GM08714 (cell line): ENCODE data around the gene PAPSS2.
"Not testable (repeated sequence)": the region's sequence is repeated elsewhere in the genome, so short reads cannot be mapped to it uniquely, and the experiment has no call there.

Source experiments
- H3K4me3 ChIP-seq: fragments of 200-500 bp; sonication (Bioruptor generic); 2 replicates; pipeline ENCODE4 v1.5.1; 2014; ENCODE audit warnings: mild to moderate bottlenecking, low read length, inconsistent platforms
- ZNF274 ChIP-seq: IDR thresholded peaks from 2 replicates; pipeline ENCODE4 v1.6.1; 2012; ENCODE audit warnings: mild to moderate bottlenecking, low read depth, low read length

PAPSS2 gene

GRCh38 chr10:87632454-87632853 is 27.2 kb upstream of the PAPSS2 start:
- H3K4me3 ChIP-seq, result no peak overlapping the region
- no peak for TF ChIP-seq ZNF274

GRCh38 chr10:87634311-87634710 is 25.4 kb upstream of the PAPSS2 start:
- no peak for TF ChIP-seq ZNF274
- H3K4me3 ChIP-seq, result no peak overlapping the region

GRCh38 chr10:87635498-87636312 is 24.0 kb upstream of the PAPSS2 start:
- no peak overlapping the region for H3K4me3 ChIP-seq

GRCh38 chr10:87636313-87636915 is 23.3 kb upstream of the PAPSS2 start:
- TF ChIP-seq ZNF274, result no peak
- H3K4me3 ChIP-seq, result no peak overlapping the region

More at GRCh38 chr10:87635498-87636312, 24.0 kb upstream of the PAPSS2 start:
- TF ChIP-seq ZNF274, result no peak

GRCh38 chr10:87639493-87639892 is 20.2 kb upstream of the PAPSS2 start:
- TF ChIP-seq ZNF274, result no peak
- H3K4me3 ChIP-seq, result no peak overlapping the region

GRCh38 chr10:87640043-87640442 is 19.6 kb upstream of the PAPSS2 start:
- no peak overlapping the region for H3K4me3 ChIP-seq
- TF ChIP-seq ZNF274, result no peak

- H3K4me3 ChIP-seq, result no peak overlapping the region
- TF ChIP-seq ZNF274, result no peak
Measured at GRCh38 chr10:87642486-87642885, 17.2 kb upstream of the PAPSS2 start.

GRCh38 chr10:87642988-87643387 is 16.7 kb upstream of the PAPSS2 start:
- no peak overlapping the region for H3K4me3 ChIP-seq
- no peak for TF ChIP-seq ZNF274

- no peak for TF ChIP-seq ZNF274
- H3K4me3 ChIP-seq, result no peak overlapping the region
Measured at GRCh38 chr10:87643920-87644319, 15.8 kb upstream of the PAPSS2 start.

- not testable (repeated sequence) for H3K4me3 ChIP-seq
Measured at GRCh38 chr10:87644500-87644899, 15.2 kb upstream of the PAPSS2 start.

- no peak for TF ChIP-seq ZNF274
- H3K4me3 ChIP-seq, result no peak overlapping the region
Measured at GRCh38 chr10:87646192-87646909, 13.3 kb upstream of the PAPSS2 start.

- TF ChIP-seq ZNF274, result no peak
- H3K4me3 ChIP-seq, result no peak overlapping the region
Measured at GRCh38 chr10:87646935-87647334, 12.7 kb upstream of the PAPSS2 start.

- no peak for TF ChIP-seq ZNF274
- no peak overlapping the region for H3K4me3 ChIP-seq
Measured at GRCh38 chr10:87650838-87651589, 8.7 kb upstream of the PAPSS2 start.

GRCh38 chr10:87651801-87652200 is 7.9 kb upstream of the PAPSS2 start:
- H3K4me3 ChIP-seq, result no peak overlapping the region
- no peak for TF ChIP-seq ZNF274
